Astrocyte of the cerebellum (primary cell): ENCODE measurements around the gene STK16.

Experiments used
- DNase-seq: peaks from one replicate; pipeline ENCODE4 v3.0.0-alpha.2; 2011; ENCODE audit warnings: low read depth
- H3K4me3 ChIP-seq: 2 replicates; pipeline ENCODE4 v1.5.1; 2011; ENCODE audit warnings: mild to moderate bottlenecking, low read depth, low read length, moderate library complexity
- CTCF ChIP-seq: IDR thresholded peaks from 2 replicates; pipeline ENCODE4 v1.5.1; 2012; ENCODE audit warnings: low read length, low read depth, moderate library complexity, mild to moderate bottlenecking; ENCODE audit errors: missing control alignments
- in situ Hi-C: cut with HindIII; loops from 2 replicates; pipeline ENCODE4 v1.10.0; 2017; ENCODE audit warnings: low sequenced_read_pairs

STK16 gene

DNA sequence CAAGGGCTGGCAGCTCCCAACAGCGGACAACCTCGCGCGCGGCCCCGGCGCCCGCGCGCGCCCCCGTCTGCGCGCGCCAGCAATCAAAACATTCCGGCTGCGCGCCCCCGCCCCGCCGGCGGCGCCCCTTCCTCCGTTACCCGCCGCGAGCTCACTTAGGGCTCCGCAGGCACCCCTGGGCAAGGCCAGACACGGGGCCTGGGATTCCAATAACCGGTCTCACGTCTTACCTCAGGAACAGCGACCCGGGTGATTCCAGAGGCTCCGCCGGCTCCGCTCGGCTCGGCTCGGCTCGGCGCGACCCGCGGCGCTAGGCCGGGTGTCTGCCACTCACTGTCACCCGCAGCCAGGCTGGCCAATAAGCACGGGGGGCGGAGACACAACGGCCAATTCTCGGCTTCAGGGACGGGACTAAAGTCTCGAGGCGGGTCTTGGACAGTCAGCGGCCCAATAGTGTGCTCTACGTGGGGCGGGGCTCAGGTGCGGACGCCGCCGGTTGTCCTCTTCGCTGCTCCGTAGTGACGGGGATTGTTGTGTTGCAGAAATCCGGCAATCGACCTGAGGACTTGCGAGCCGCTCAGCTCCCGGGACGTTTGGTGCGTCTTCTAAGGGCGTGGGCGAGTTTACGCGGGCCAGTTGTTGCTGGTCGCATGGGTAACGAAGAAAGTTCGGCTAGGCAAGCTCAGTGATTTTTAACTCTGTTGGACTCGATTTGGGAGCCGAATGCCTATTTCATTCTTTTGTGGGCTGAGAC, 15.8 kb upstream of the STK16 start, which contains the start of the genes ANKZF1 and ATG9A:
ANKZF1 (plus strand) TSS at position 502 of the 754 bp plus-strand sequence. CDS start 452 bp downstream, outside the sequence.
ATG9A (minus strand) TSS at position 332 of the 754 bp plus-strand sequence. CDS start 1,612 bp downstream, outside the sequence.
- in situ Hi-C loops: loop anchor here (5.0 kb wide), 1 partner anchor 47 kb away; no protein-coding TSS in a partner anchor
- TF ChIP-seq CTCF: no peak
- peak; percentile 96 for DNase-seq
- H3K4me3 ChIP-seq: peak within 1 kb of the TSS; percentile 70

GRCh38 chr2:219230059-219230540, 15.2 kb upstream of the STK16 start:
- in situ Hi-C loops: no loop called here
- peak overlapping the region; percentile 70 for H3K4me3 ChIP-seq
- DNase-seq: no peak
- no peak for TF ChIP-seq CTCF

GRCh38 chr2:219234331-219234730, 10.9 kb upstream of the STK16 start:
- in situ Hi-C loops: no loop called here
- TF ChIP-seq CTCF: no peak

DNA sequence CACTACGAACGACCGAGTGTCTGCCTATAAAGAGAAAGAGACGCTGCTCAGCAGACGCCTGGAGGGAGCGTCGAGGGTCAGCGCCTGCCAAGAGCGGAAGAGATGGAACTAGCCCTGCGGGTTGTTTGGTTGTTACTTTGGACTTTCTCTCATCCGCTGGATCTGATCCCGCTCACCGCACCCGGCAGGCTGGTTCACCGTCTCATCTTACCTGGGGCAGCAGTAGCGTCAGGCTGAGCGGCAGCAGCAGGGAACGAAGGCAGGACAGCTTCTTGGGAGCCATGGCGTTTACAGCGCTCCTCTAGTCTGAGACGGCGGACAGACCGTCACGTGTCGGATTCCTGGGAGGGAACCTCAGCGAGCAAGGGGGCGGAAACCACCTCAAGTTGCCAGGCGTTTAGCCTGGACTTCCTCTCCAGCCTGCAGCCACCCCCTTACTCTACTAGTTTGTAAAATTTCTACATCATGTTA, 2.0 kb upstream of the STK16 start:
- no peak for DNase-seq
- TF ChIP-seq CTCF: no peak
- in situ Hi-C loops: loop anchor here (10.0 kb wide), 1 partner anchor 121 kb away; no protein-coding TSS in a partner anchor
- H3K4me3 ChIP-seq: no peak overlapping the region

More at GRCh38 chr2:219234331-219234730, 10.9 kb upstream of the STK16 start:
- no peak overlapping the region for H3K4me3 ChIP-seq
- no peak for DNase-seq

DNA sequence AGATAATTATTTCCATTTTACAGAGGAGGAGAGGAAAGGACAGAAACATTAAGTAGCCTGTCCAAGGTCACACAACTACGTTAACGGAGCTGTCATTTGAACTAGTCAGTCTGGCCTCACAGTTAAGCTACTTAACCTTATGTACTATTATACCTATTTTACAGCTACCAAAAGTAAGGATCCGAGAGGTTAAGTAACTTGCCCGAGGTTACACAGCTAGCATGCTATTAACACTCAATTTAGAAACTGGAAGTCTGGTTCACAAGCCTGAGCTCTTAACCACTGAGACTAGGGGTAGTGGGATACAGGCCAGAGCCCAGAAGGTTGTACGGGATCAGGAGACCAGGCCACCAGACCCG, 511 bp upstream of the STK16 start:
- in situ Hi-C loops: loop anchor here (10.0 kb wide), 1 partner anchor 120 kb away; no protein-coding TSS in a partner anchor
- no peak for DNase-seq
- peak overlapping the region; percentile 91 for H3K4me3 ChIP-seq
- TF ChIP-seq CTCF: no peak

GRCh38 chr2:219245899-219246230, 586 bp downstream of the STK16 start:
- in situ Hi-C loops: loop anchor here (10.0 kb wide), 1 partner anchor 119 kb away; no protein-coding TSS in a partner anchor
- no peak for TF ChIP-seq CTCF
- no peak for DNase-seq
- H3K4me3 ChIP-seq: peak overlapping the region; percentile 91
